Naive B cell (primary cell): ENCODE data around the gene LMCD1. TPM values are rescaled to one million over a fixed set of nuclear protein-coding genes. Genes with fewer than 3 reads are reported as not detected.
A peak's percentile ranks its signal among the peaks of the same experiment; 100 is the strongest.

Source experiments
- ATAC-seq, 2 donors: fragments of 150-1000 bp; cut with Tn5 transposase; 2 replicates each; pipeline ENCODE4 v1.10.0; 2021; ENCODE audit warnings: low read depth in 2 of 2, mild to moderate bottlenecking in 2 of 2, moderate library complexity in 2 of 2
- DNase-seq: peaks from one replicate; pipeline ENCODE4 v3.0.0; 2022
- H3K27ac Mint-ChIP-seq, 6 donors: one replicate each; pipeline ENCODE4 v1.8.0; 2020 to 2022; ENCODE audit warnings: mild to moderate bottlenecking in 6 of 6, mixed read lengths in 6 of 6, moderate library complexity in 5 of 6, inconsistent platforms in 2 of 6
- H3K27me3 Mint-ChIP-seq, 3 donors: one replicate each; pipeline ENCODE4 v1.8.0; 2021 to 2022; ENCODE audit warnings: mixed read lengths in 3 of 3, mild to moderate bottlenecking in 1 of 3
- H3K36me3 Mint-ChIP-seq, 2 donors: one replicate each; pipeline ENCODE4 v1.8.0; 2020 to 2022; ENCODE audit warnings: mixed read lengths in 2 of 2, inconsistent platforms in 1 of 2, mild to moderate bottlenecking in 1 of 2
- H3K4me1 Mint-ChIP-seq, 3 donors: one replicate each; pipeline ENCODE4 v1.8.0; 2020 to 2022; ENCODE audit warnings: mixed read lengths in 3 of 3, inconsistent platforms in 1 of 3, mild to moderate bottlenecking in 1 of 3, moderate library complexity in 1 of 3
- H3K4me3 Mint-ChIP-seq, 8 donors: one replicate each; pipeline ENCODE4 v1.8.0; 2020 to 2022; ENCODE audit warnings: mild to moderate bottlenecking in 8 of 8, mixed read lengths in 8 of 8, moderate library complexity in 8 of 8, inconsistent platforms in 2 of 8
- H3K9me3 Mint-ChIP-seq, 7 donors: one replicate each; pipeline ENCODE4 v1.8.0; 2020 to 2022; ENCODE audit warnings: mixed read lengths in 7 of 7, mild to moderate bottlenecking in 5 of 7, inconsistent platforms in 2 of 7, moderate library complexity in 1 of 7
- polyA plus RNA-seq, 6 donors: library from polyadenylated mRNA; unstranded; fragments of 300-500 nt; fragmentation: Illumina TruSeq; gene quantifications; one replicate each; pipeline ENCODE4 v1.2.3, GENCODE V29; 2021; ENCODE audit warnings: low read depth in 6 of 6

The LMCD1 gene
- polyA plus RNA-seq, 6 donors from 2014 or later: 0.56 to 1.0 TPM; not detected in 4

DNA sequence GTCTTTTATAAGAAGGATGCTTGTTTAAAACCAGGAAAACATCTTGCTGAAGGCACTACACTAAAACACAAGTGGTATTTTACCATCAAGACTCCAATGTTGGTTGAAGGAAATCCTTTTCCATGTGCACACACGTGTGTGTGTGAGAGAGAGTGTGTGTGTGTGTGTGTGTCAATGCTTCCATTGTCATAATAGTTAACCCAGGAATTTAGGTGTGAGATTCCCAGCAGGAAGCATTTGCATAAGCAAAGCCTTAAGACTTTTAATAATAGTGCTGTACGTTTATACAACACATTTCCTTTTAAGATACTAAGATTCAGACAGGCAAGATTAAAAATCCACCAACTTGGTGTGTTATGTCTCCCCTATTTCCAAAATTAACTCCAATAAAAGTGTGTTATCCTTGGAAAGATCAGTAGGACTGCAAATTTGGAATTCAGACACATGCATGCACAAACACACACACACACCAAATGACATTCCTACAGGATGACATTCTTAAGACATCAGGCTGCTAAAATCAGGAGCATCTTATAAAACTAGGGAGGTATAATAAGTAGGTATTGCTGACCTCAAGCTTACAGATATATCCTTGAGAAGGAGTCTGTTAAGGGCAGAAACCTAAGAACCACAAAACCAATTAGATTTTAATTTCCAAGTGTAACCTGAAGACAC, 18.3 kb downstream of the LMCD1 start:
- H3K27me3 Mint-ChIP-seq: peaks cover 0 to 8% (median 6%) of the 10 kb centered on the region in 3 donors
- H3K27ac Mint-ChIP-seq: no peak overlapping the region
- no peaks in the 10 kb centered on the region for H3K4me1 Mint-ChIP-seq
- H3K4me3 Mint-ChIP-seq: no peak overlapping the region
- no peak for ATAC-seq
- no peak for DNase-seq
- H3K9me3 Mint-ChIP-seq: peaks cover 3 to 16% (median 9%) of the 10 kb centered on the region in 7 donors
- no peaks in the 10 kb centered on the region for H3K36me3 Mint-ChIP-seq

GRCh38 chr3:8520816-8521403, 19.3 kb downstream of the LMCD1 start:
- Mint-ChIP-seq H3K4me1 (no peaks in the 10 kb centered on the region), H3K36me3 (no peaks in the 10 kb centered on the region), H3K27ac (no peak overlapping the region), H3K9me3 (peaks cover 3 to 16% (median 6%) of the 10 kb centered on the region in 7 donors), H3K27me3 (peaks cover 0 to 6% (median 4%) of the 10 kb centered on the region in 3 donors), H3K4me3 (no peak overlapping the region)
- DNase-seq: no peak
- no peak for ATAC-seq

DNA sequence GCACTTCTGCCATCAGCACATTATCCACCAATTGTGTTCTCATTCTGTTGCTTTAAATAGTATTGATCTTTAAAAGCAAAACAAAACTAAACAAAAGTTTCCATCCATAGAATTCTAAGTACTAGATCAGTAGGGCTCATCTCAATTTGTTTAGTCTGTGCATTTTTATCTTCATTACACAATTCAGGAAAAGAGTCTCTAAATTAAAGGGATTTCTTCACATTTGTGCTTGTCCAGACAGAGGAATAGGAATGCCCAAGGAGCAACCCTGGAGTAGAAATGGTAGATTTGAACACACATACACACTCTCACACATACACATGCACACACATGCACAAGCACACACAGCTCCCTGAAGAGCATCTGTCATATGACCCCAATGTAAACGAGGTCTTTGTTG, 21.4 kb downstream of the LMCD1 start:
- Mint-ChIP-seq H3K36me3 (no peaks in the 10 kb centered on the region), H3K4me3 (no peak overlapping the region), H3K9me3 (peaks cover 3 to 16% (median 6%) of the 10 kb centered on the region in 7 donors), H3K4me1 (no peaks in the 10 kb centered on the region), H3K27me3 (peaks cover 0 to 6% (median 4%) of the 10 kb centered on the region in 3 donors), H3K27ac (no peak overlapping the region)
- ATAC-seq (no peak), DNase-seq (no peak)

DNA sequence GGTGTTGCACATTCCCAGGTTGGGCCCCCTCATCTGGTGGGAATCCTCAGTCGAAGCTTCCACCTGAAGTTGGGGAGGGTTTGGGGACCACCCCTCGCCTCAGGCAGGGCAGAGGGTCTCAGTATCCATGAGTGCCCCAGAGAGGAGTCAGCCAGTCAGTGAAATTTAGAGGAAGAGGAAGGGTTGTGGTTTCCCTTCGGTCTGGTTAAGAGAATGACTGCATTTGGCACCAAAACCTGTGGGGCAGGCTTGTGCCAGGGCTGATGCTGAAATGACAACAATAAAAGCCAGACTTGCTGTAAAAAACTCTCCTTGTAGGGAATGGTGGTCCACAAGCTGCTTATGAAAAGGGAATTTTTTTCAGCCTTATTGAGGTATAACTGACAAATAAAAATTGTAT, 22.6 kb downstream of the LMCD1 start:
- Mint-ChIP-seq H3K4me1 (no peaks in the 10 kb centered on the region), H3K27ac (no peak overlapping the region), H3K9me3 (peaks cover 0 to 16% (median 4%) of the 10 kb centered on the region in 7 donors), H3K4me3 (no peak overlapping the region), H3K27me3 (no peaks in the 10 kb centered on the region), H3K36me3 (no peaks in the 10 kb centered on the region)
- no peak for DNase-seq
- ATAC-seq: no peak

- no peaks in the 10 kb centered on the region for H3K27me3 Mint-ChIP-seq
- no peak for ATAC-seq
- no peak overlapping the region for H3K27ac Mint-ChIP-seq
- no peaks in the 10 kb centered on the region for H3K36me3 Mint-ChIP-seq
- no peaks in the 10 kb centered on the region for H3K4me1 Mint-ChIP-seq
- peaks cover 0 to 16% (median 4%) of the 10 kb centered on the region in 7 donors for H3K9me3 Mint-ChIP-seq
- no peak for DNase-seq
- no peak overlapping the region for H3K4me3 Mint-ChIP-seq
Observed at GRCh38 chr3:8524656-8525399, 23.2 kb downstream of the LMCD1 start.

DNA sequence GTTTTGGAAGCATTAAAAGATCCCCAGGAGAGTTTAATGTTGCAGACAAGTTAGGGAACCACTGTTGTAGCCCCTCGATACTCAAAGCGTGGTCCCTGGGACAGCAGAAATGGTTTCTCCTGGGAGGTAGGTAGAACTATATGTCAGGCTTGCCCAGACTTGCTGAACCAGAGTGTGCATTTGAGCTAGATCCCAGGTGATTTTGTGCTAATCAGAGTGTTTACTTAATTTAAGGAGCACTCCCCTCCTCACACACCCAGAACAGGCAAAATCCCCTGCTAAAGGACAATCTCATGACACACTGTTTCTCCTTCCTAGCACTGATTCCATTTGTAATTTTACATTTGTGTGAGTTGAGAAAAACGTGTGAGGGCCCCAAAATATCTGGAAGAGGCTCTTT, 24.3 kb downstream of the LMCD1 start:
- no peaks in the 10 kb centered on the region for H3K36me3 Mint-ChIP-seq

GRCh38 chr3:8529181-8529637, 27.6 kb downstream of the LMCD1 start:
- no peak for ATAC-seq
- Mint-ChIP-seq H3K4me1 (no peaks in the 10 kb centered on the region), H3K9me3 (no peaks in the 10 kb centered on the region), H3K27ac (no peak overlapping the region), H3K4me3 (no peak overlapping the region), H3K27me3 (peaks cover 0 to 6% (median 6%) of the 10 kb centered on the region in 3 donors), H3K36me3 (no peaks in the 10 kb centered on the region)
- DNase-seq: no peak

More for the DNA sequence above, 24.3 kb downstream of the LMCD1 start:
- H3K9me3 Mint-ChIP-seq: peaks cover 0 to 16% (median 3%) of the 10 kb centered on the region in 7 donors
- ATAC-seq: no peak
- H3K4me3 Mint-ChIP-seq: no peak overlapping the region
- no peaks in the 10 kb centered on the region for H3K4me1 Mint-ChIP-seq
- DNase-seq: no peak
- no peak overlapping the region for H3K27ac Mint-ChIP-seq
- peaks cover 0 to 1% (median 0%) of the 10 kb centered on the region in 3 donors for H3K27me3 Mint-ChIP-seq

DNA sequence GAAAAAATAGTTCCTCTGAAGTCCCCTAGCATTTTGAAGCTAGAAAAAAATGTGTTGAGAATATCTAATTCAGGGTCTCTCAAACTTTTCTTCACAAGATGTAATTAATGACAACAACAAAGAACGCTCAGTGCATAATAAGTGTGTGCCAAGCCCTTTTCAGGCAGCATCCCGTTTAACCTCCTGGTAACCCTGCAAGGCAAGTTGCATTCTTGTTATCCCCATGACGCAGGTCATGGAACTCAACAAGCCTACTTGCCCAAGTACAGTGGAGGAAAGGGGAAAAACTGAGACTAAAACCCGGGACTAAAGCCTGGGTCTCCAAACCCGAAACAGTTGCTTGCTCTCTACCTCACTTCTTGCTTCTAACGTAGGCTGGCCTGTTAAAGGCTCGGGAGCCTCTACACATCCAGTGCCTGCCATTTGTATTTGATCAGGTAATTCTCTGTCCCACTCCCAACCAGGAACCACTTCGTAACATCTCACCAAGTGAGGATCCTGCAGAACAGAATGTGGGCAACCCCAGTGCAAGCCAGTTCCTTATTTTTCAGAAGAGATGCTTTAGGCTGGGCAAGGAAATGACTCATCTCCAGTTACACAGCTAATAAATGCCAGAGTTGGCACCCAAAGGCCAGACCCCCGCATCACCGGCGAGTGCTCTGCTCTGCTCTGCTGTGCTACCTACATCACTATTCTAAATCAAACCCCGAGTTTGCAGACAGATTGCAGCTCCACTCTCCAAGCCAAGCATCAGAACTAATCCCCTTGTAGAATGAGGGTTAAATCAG, 28.3 kb downstream of the LMCD1 start:
- DNase-seq: no peak
- ATAC-seq: no peak
- Mint-ChIP-seq H3K4me1 (no peaks in the 10 kb centered on the region), H3K9me3 (no peaks in the 10 kb centered on the region), H3K36me3 (no peaks in the 10 kb centered on the region), H3K27me3 (peaks cover 0 to 6% (median 6%) of the 10 kb centered on the region in 3 donors), H3K27ac (no peak overlapping the region), H3K4me3 (no peak overlapping the region)

DNA sequence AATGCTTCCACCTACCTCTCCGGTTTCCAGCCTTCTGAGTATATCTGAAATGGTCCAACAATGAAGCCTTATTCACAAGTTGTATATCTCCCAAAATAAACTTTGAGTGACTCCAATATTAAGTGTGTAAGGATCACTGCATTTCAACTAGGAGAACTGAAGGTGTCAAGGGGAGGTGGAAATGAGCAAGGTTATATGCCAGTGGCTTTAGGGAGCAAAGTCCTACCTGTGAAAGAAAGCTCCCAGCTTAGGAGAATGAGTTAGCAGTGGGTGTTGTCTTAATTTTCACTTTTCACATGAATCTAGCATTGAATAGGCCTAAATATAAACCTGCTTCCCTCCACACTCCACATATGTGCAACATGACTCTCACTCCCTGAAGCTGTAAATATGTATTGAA, 29.0 kb downstream of the LMCD1 start:
- H3K4me3 Mint-ChIP-seq: no peak overlapping the region
- no peaks in the 10 kb centered on the region for H3K4me1 Mint-ChIP-seq
- H3K27me3 Mint-ChIP-seq: peaks cover 0 to 6% (median 6%) of the 10 kb centered on the region in 3 donors
- H3K9me3 Mint-ChIP-seq: no peaks in the 10 kb centered on the region
- ATAC-seq: no peak
- H3K36me3 Mint-ChIP-seq: no peaks in the 10 kb centered on the region
- H3K27ac Mint-ChIP-seq: peak overlapping the region in 1 of 6 donors; percentile 58
- no peak for DNase-seq

- no peaks in the 10 kb centered on the region for H3K9me3 Mint-ChIP-seq
- peaks cover 0 to 6% (median 6%) of the 10 kb centered on the region in 3 donors for H3K27me3 Mint-ChIP-seq
- ATAC-seq (no peak), DNase-seq (no peak)
- H3K4me1 Mint-ChIP-seq: no peaks in the 10 kb centered on the region
- no peaks in the 10 kb centered on the region for H3K36me3 Mint-ChIP-seq
- peak overlapping the region in 1 of 6 donors; percentile 47 for H3K27ac Mint-ChIP-seq
- H3K4me3 Mint-ChIP-seq: peak overlapping the region in 1 of 8 donors; percentile 48
Observed at GRCh38 chr3:8532251-8532871, 30.7 kb downstream of the LMCD1 start.

- Mint-ChIP-seq H3K27ac (no peak overlapping the region), H3K27me3 (peaks cover 0 to 6% (median 0%) of the 10 kb centered on the region in 3 donors), H3K4me1 (no peaks in the 10 kb centered on the region), H3K4me3 (peak overlapping the region in 1 of 8 donors; percentile 30), H3K9me3 (peaks cover 0 to 2% (median 0%) of the 10 kb centered on the region in 7 donors), H3K36me3 (no peaks in the 10 kb centered on the region)
- DNase-seq (no peak), ATAC-seq (no peak)
Observed at GRCh38 chr3:8536096-8537056, 34.8 kb downstream of the LMCD1 start.

DNA sequence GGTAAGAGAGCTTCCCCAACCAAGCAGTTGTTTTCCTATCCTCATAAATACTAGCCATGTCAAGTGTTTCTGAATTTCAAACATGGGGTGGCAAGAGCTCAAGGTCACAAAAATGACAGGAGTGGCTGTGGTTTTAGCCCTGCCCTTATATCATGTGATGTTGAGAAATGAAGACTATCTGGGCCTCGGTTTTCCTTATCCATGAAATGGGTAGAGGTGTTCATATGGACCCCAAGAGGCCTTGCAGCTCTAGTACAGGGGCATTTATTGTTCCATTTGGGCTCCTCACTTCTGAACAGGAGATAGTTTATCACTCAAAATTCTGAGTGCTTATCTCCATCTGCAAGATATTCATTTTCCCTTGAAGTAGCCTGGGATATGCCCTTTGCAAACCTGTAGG, 35.8 kb downstream of the LMCD1 start:
- Mint-ChIP-seq H3K9me3 (peaks cover 0 to 2% (median 0%) of the 10 kb centered on the region in 7 donors), H3K4me1 (no peaks in the 10 kb centered on the region), H3K4me3 (no peak overlapping the region), H3K36me3 (no peaks in the 10 kb centered on the region), H3K27me3 (peaks cover 0 to 6% (median 0%) of the 10 kb centered on the region in 3 donors), H3K27ac (peak overlapping the region in 1 of 6 donors; percentile 67)
- no peak for ATAC-seq
- no peak for DNase-seq
